H9 (cell line): Measurements from ENCODE around the gene MYH9. TPM values are rescaled to one million over a fixed set of nuclear protein-coding genes. Genes with fewer than 3 reads are reported as not detected.

Source experiments
- DNase-seq: peaks from one replicate; pipeline ENCODE4 v3.0.0-alpha.2; 2017
- H2AFZ ChIP-seq: one replicate; pipeline ENCODE4 v1.6.1; 2013; ENCODE audit warnings: mild to moderate bottlenecking, low read length, control low read depth, moderate library complexity
- H2AK5ac ChIP-seq: 2 replicates; pipeline ENCODE4 v1.6.1; 2013; ENCODE audit warnings: low read length, control low read depth, mixed read lengths; ENCODE audit not compliant: insufficient read length
- H2BK120ac ChIP-seq: one replicate; pipeline ENCODE4 v1.6.1; 2013; ENCODE audit warnings: low read depth, mild to moderate bottlenecking, low read length, control low read depth, inconsistent platforms; ENCODE audit not compliant: poor library complexity, severe bottlenecking
- H2BK12ac ChIP-seq: 2 replicates; pipeline ENCODE4 v1.6.1; 2013; ENCODE audit warnings: low read length, control low read depth, mixed read lengths, low read depth; ENCODE audit not compliant: insufficient read length
- H2BK15ac ChIP-seq: 2 replicates; pipeline ENCODE4 v1.6.1; 2013; ENCODE audit warnings: low read depth, low read length, control low read depth
- H2BK20ac ChIP-seq: one replicate; pipeline ENCODE4 v1.6.1; 2013; ENCODE audit warnings: low read depth, mild to moderate bottlenecking, low read length, control low read depth, inconsistent platforms; ENCODE audit not compliant: poor library complexity, severe bottlenecking
- H2BK5ac ChIP-seq: 2 replicates; pipeline ENCODE4 v1.6.1; 2013; ENCODE audit warnings: low read length, control low read depth, mixed read lengths; ENCODE audit not compliant: insufficient read length
- H3K14ac ChIP-seq: 2 replicates; pipeline ENCODE4 v1.6.1; 2013; ENCODE audit warnings: low read length, control low read depth; ENCODE audit not compliant: insufficient read depth
- H3K18ac ChIP-seq: 2 replicates; pipeline ENCODE4 v1.6.1; 2013; ENCODE audit warnings: low read depth, mild to moderate bottlenecking, mixed read lengths, low read length, control low read depth; ENCODE audit not compliant: insufficient read length
- H3K23ac ChIP-seq: 2 replicates; pipeline ENCODE4 v1.6.1; 2013; ENCODE audit warnings: low read length, control low read depth, mixed read lengths, low read depth; ENCODE audit not compliant: insufficient read length
- H3K23me2 ChIP-seq: 2 replicates; pipeline ENCODE4 v1.6.1; 2013; ENCODE audit warnings: low read depth, mild to moderate bottlenecking, mixed read lengths, low read length, control low read depth; ENCODE audit not compliant: insufficient read length, poor library complexity, severe bottlenecking
- H3K27ac ChIP-seq: 2 replicates; pipeline ENCODE4 v1.5.1; 2013; ENCODE audit warnings: low read length, control low read depth, mixed read lengths, low read depth; ENCODE audit not compliant: insufficient read length
- H3K27me3 ChIP-seq: 2 replicates; pipeline ENCODE4 v1.6.1; 2013; ENCODE audit warnings: low read length, control low read depth, inconsistent platforms; ENCODE audit not compliant: insufficient read depth
- H3K4ac ChIP-seq: 2 replicates; pipeline ENCODE4 v1.6.1; 2013; ENCODE audit warnings: low read depth, mild to moderate bottlenecking, control low read depth, inconsistent platforms, low read length, moderate library complexity
- H3K4me1 ChIP-seq: 2 replicates; pipeline ENCODE4 v1.6.1; 2013; ENCODE audit warnings: low read length, control low read depth, inconsistent platforms; ENCODE audit not compliant: insufficient read depth
- H3K4me2 ChIP-seq: 2 replicates; pipeline ENCODE4 v1.6.1; 2013; ENCODE audit warnings: low read length, control low read depth, mixed read lengths; ENCODE audit not compliant: insufficient read length, insufficient read depth
- H3K56ac ChIP-seq: 2 replicates; pipeline ENCODE4 v1.6.1; 2013; ENCODE audit warnings: low read depth, mild to moderate bottlenecking, mixed read lengths, low read length, control low read depth; ENCODE audit not compliant: insufficient read length
- H3K79me1 ChIP-seq: 2 replicates; pipeline ENCODE4 v1.6.1; 2013; ENCODE audit warnings: low read depth, mild to moderate bottlenecking, moderate library complexity, low read length, control low read depth, inconsistent platforms; ENCODE audit not compliant: insufficient read depth, poor library complexity, severe bottlenecking
- H3K79me2 ChIP-seq: 2 replicates; pipeline ENCODE4 v1.6.1; 2013; ENCODE audit warnings: low read length, control low read depth, inconsistent platforms; ENCODE audit not compliant: insufficient read depth
- H3K9ac ChIP-seq: 2 replicates; pipeline ENCODE4 v1.6.1; 2013; ENCODE audit warnings: low read length, control low read depth, mixed read lengths; ENCODE audit not compliant: insufficient read length; ENCODE audit errors: extremely low read depth
- H3K9me3 ChIP-seq: one replicate; pipeline ENCODE4 v1.6.1; 2013; ENCODE audit warnings: low read depth, low read length, inconsistent platforms; ENCODE audit not compliant: control insufficient read depth
- H3T11ph ChIP-seq: one replicate; pipeline ENCODE4 v1.6.1; 2013; ENCODE audit warnings: mild to moderate bottlenecking, low read length, control low read depth, inconsistent platforms
- H4K20me1 ChIP-seq: one replicate; pipeline ENCODE4 v1.6.1; 2013; ENCODE audit not compliant: control insufficient read depth, insufficient read length, insufficient read depth
- H4K5ac ChIP-seq: 2 replicates; pipeline ENCODE4 v1.6.1; 2013; ENCODE audit warnings: low read depth, mild to moderate bottlenecking, mixed read lengths, low read length, control low read depth; ENCODE audit not compliant: insufficient read length
- H4K8ac ChIP-seq: replicated peaks from 2 replicates; pipeline ENCODE4 v1.6.1; 2013; ENCODE audit warnings: low read length, control low read depth, mixed read lengths, low read depth; ENCODE audit not compliant: insufficient read length
- H4K91ac ChIP-seq: 2 replicates; pipeline ENCODE4 v1.6.1; 2013; ENCODE audit warnings: low read depth, mild to moderate bottlenecking, moderate library complexity, mixed read lengths, low read length, control low read depth; ENCODE audit not compliant: insufficient read length
- H3K27ac Mint-ChIP-seq, 3 experiments: 2 replicates in 2 of 3; 3 replicates in 1 of 3; pipeline ENCODE4 v1.8.0; 2020 to 2021; ENCODE audit warnings: mixed read lengths in 3 of 3, mild to moderate bottlenecking in 1 of 3, moderate library complexity in 1 of 3
- H3K27me3 Mint-ChIP-seq: 2 replicates; pipeline ENCODE4 v1.8.0; 2021; ENCODE audit warnings: low read depth, mild to moderate bottlenecking, moderate library complexity, mixed read lengths
- H3K36me3 Mint-ChIP-seq, 3 experiments: 2 replicates in 2 of 3; 3 replicates in 1 of 3; pipeline ENCODE4 v1.8.0; 2020 to 2021; ENCODE audit warnings: low read depth in 3 of 3, mixed read lengths in 3 of 3; ENCODE audit not compliant: insufficient read depth in 1 of 3
- H3K4me1 Mint-ChIP-seq, 2 experiments: 2 replicates each; pipeline ENCODE4 v1.8.0; 2020; ENCODE audit warnings: mixed read lengths in 2 of 2
- H3K4me3 Mint-ChIP-seq, 2 experiments: 2 replicates in 1 of 2; 3 replicates in 1 of 2; pipeline ENCODE4 v1.8.0; 2020 to 2021; ENCODE audit warnings: mild to moderate bottlenecking in 2 of 2, mixed read lengths in 2 of 2, moderate library complexity in 1 of 2
- H3K9me3 Mint-ChIP-seq, 2 experiments: 2 replicates in 1 of 2; 3 replicates in 1 of 2; pipeline ENCODE4 v1.8.0; 2020; ENCODE audit warnings: mild to moderate bottlenecking in 2 of 2, mixed read lengths in 2 of 2, moderate library complexity in 1 of 2
- CTCF ChIP-seq: fragments of 200-600 bp; sonication (generic); conservative IDR thresholded peaks from 3 replicates; pipeline ENCODE4 v1.8.0; 2021; ENCODE audit warnings: antibody characterized with exemption, mild to moderate bottlenecking
- WGBS: extraction: QIAGEN DNeasy Blood & Tissue Kit; methylation state at CpG from one replicate; pipeline ENCODE4 v1.1.7; 2013; ENCODE audit warnings: missing lambda C conversion rate, low lambda C conversion rate, mixed read lengths; ENCODE audit not compliant: insufficient read length; ENCODE audit errors: extremely low coverage; 5-methylcytosine and 5-hydroxymethylcytosine counted together
- total RNA-seq: library from RNA; stranded (reverse); gene quantifications from 2 replicates; pipeline ENCODE4 v1.2.1, GENCODE V29; 2021

MYH9 gene
- total RNA-seq, 1 experiment from 2014 or later, result 266 TPM

GRCh38 chr22:36344106-36344827 is 43.5 kb downstream of the MYH9 start:
- Histone ChIP-seq H3K79me2 (peaks cover 11% of the 10 kb centered on the region; the same call in 1 of the 2 replicates), H3K23me2 (no peaks in the 10 kb centered on the region), H3K9me3 (no peaks in the 10 kb centered on the region), H3K27ac (no peak overlapping the region), H3K56ac (no peak overlapping the region), H4K5ac (no peak overlapping the region), H2BK15ac (no peak overlapping the region; the same call in 1 of the 2 replicates), H3K14ac (no peak overlapping the region), H3K23ac (no peak overlapping the region), H3K27me3 (no peaks in the 10 kb centered on the region), H3K79me1 (peaks cover 5% of the 10 kb centered on the region), H2AFZ (no peak overlapping the region), H3K4ac (no peak overlapping the region), H2BK12ac (no peak overlapping the region), H3K9ac (no peak overlapping the region), H3T11ph (no peak overlapping the region), H2BK5ac (no peak overlapping the region), H2BK20ac (no peak overlapping the region), H4K91ac (no peak overlapping the region), H3K4me2 (no peak overlapping the region), H2BK120ac (no peak overlapping the region), H3K4me1 (no peaks in the 10 kb centered on the region; the same call in 1 of the 2 replicates), H3K18ac (no peak overlapping the region), H4K8ac (no peak overlapping the region), H2AK5ac (no peak overlapping the region), H4K20me1 (no peaks in the 10 kb centered on the region)
- Mint-ChIP-seq H3K9me3 (no peaks in the 10 kb centered on the region), H3K4me3 (no peak overlapping the region; a peak in 1 of 5 replicates), H3K27ac (peak overlapping the region; percentile 43 to 77 (median 76); a peak in 6 of 7 replicates), H3K4me1 (peaks cover 21 to 33% of the 10 kb centered on the region in 2 experiments), H3K27me3 (no peaks in the 10 kb centered on the region), H3K36me3 (peaks cover 40 to 80% (median 49%) of the 10 kb centered on the region in 3 experiments)
- no CpG with 5 or more reads among the region's 23 CpGs for WGBS
- TF ChIP-seq CTCF, result no peak
- no peak for DNase-seq
